ENCODE data around the gene NGEF.

NGEF gene

DNA sequence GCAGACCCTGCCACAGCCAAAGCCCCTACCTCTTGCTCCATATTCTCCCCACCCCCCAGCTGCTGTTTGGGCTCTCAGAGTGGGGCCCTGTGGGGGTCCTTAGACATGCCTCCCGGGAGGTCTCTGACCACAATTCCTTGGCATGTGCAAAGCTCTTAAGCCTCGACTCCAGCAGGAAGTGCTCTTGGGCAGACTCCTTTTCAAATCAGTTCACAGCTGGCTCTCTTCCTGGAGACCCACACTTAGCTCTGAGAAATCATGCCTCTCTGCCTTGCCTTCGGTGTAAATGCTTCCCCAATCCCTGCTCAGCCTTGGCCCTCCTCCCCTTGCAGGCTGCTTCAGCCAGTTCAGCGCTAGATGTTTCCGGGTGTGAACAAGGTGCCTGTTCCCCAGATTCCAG is 46.9 kb downstream of the NGEF start:
- no peak for DNase-seq

DNA sequence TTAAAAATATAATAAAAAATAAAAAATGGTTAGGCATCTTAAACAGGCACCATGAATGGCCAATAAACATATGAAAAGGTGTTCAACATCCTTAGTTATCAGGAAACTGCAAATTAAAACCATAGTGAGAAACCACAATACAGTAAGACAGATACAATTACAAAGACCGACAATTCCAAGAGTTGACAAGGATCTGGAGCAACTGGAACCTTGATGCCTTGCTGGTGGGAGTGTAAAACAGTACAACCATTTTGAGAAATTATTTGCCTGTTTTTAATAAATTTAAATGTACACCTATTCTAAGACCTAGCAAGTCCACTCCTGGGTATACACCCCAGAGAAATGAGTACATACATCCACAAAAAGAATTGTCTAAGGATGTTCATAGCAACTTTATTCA is 49.1 kb downstream of the NGEF start:
- no peak for DNase-seq

- DNase-seq: no peak
Observed at GRCh38 chr2:232960862-232961261, 52.2 kb downstream of the NGEF start.

DNA sequence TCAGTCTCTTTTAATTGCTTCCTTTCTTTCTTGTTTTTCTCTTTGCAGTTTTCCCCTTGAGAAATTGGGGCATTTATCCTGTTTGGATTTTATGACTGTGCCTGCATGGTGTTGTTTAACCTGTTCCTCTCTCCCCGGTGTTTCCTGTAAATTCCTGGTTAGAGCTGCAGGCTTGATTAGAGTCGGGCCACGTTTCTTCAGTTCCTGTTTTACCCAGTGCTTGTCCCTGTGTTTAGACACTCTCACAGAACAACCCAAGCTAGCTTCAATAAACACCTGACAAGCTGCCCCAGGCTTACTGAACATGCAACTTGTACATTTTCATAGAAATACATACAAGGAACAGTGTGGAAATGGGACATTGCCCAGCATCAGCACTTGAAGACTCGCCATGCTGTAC is 53.9 kb downstream of the NGEF start:
- no peak for DNase-seq

DNA sequence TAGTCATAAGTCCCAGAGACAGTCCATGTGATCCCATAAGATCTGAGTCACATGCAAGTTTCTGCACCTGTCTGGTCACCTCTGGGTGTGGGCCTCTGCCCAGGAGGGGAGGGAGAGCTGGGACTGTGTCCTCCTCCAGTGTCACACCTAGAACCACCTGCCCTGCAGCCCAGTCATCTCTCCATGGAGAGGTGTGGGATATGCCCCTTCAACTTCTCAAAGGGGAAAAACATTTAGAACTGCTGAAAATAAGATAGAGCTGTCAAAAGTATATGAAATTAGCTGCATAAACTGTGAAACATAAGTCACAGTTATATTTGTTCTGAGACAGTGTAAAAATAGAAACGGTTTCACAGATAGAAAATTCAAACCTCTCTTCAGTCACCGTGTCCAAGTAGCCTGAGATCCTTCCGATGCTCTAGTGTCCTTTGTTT is 55.4 kb downstream of the NGEF start:
- no peak for DNase-seq

DNA sequence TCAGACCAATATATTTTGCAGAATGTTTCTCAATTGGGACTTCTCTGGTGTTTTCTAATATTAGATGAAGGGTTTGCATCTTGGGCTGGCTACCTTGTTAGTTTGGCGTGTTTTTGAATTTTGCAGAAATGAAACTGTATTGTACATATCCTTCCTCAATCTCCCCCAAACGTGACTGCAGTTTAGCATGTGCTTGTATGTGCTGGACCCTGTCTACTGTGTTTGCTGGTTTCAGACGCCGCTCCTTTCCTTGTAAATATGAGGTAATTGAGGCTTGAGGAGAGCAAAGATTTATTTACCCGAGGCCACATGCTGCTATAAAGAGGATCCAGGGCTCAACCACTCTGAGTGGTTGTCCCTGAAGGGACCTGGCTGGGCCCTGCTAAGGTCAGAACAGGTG is 57.2 kb downstream of the NGEF start:
- peak; percentile 16 for DNase-seq

GRCh38 chr2:232954691-232955090 is 58.4 kb downstream of the NGEF start:
- DNase-seq: no peak

- DNase-seq: no peak
Observed at GRCh38 chr2:232951891-232952290, 61.2 kb downstream of the NGEF start.

DNA sequence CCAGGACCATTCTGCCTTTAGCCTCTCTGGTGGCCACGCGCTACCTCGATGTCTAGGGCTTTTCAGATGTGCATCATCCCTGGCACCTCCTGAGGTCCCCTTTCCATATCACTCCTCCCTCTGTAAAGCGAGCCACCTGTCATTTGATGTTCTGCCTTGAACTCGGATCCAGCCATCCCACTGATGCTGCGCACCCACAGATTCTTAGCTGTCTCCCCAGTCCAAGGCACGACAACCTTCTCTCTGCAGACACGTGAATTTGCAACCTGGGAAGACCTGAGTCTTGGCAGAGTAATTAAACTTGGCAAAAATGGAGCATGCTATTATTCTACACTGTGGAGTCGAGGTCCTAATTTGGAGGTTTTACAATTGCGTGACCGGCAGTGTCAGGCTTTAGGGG is 61.9 kb downstream of the NGEF start:
- DNase-seq: no peak

DNA sequence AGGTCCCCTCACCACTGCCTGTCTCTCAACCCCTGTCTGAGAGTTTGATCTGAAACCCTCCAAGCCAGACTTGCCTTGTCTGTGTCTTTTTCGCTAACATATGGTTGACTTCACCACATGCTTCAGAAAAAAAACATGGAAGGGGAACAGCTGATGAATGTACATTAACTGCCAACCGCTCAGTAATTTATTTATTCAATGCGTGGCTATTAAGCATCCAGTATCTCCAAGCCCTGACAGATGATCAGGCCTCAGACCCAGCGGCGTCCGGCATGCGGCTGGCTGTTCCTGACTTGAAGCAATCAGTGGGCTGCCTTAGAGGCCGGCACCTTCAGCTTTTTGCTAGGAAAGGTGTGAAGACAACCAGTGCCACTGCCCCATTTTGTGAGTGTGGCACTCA is 62.3 kb downstream of the NGEF start:
- DNase-seq: no peak

GRCh38 chr2:232949016-232949415 is 64.0 kb downstream of the NGEF start:
- no peak for DNase-seq

- no peak for DNase-seq
Observed at GRCh38 chr2:232942831-232943230, 70.2 kb downstream of the NGEF start.

GRCh38 chr2:232941912-232942594 is 71.0 kb downstream of the NGEF start:
- DNase-seq: no peak

GRCh38 chr2:232941400-232941799 is 71.7 kb downstream of the NGEF start:
- no peak for DNase-seq

DNA sequence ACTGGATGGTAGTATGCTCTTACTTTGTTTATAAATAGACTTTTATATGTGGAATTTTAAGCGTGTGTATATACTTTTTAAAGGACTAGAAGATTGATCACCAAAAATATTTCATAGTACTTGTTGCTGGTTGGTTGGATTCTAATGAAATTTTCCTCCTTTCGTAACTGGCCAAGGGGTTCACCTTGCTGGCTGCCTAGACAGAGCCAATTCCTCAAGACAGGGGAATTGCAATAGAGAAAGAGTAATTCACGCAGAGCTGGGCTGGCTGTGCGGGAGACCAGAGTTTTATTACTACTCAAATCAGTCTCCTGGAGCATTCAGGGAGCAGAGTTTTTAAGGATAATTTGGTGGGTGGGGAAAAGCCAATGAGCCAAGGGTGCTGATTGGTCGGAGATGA is 72.3 kb downstream of the NGEF start:
- no peak for DNase-seq

GRCh38 chr2:232937278-232937906 is 75.7 kb downstream of the NGEF start:
- DNase-seq: no peak

GRCh38 chr2:232931636-232932035 is 81.4 kb downstream of the NGEF start:
- no peak for DNase-seq

- DNase-seq: peak; percentile 21
Observed at GRCh38 chr2:232930059-232930400, 83.0 kb downstream of the NGEF start.

DNA sequence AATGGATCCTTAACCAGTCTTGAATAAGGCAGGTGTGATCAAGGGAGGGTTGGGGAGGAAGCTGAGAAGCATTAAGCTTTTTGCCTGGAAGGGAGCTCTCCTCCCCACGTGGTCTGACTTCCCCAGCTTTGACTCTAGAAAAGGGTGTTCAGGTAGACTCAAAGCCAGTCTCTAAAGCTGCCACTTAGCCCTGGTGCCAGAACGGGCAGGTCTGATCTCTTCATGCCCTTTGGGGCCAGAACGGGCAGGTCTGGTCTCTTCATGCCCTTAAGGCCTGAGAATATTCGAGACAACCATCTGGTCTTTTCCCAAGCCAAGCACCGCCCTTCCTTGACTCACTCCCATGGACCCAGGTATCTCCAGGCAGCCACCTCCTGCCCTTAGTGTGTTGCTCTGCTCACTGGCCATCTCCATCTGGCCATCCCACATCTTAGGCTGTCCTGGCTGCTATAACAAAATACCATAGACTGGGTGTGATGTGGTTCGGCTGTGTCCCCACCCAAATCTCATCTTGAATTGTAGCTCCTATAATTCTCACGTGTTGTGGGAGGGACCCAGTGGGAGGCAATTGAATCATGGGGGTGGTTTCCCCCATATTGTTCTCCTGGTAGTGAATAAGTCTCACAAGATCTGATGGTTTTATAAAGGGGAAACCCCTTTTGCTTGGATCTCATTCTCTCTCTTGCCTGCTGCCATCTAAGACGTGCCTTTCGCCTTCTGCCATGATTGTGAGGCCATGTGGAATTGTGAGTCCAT is 83.6 kb downstream of the NGEF start:
- DNase-seq: peak; percentile 17

GRCh38 chr2:232928551-232929302 is 84.3 kb downstream of the NGEF start:
- no peak for DNase-seq

DNA sequence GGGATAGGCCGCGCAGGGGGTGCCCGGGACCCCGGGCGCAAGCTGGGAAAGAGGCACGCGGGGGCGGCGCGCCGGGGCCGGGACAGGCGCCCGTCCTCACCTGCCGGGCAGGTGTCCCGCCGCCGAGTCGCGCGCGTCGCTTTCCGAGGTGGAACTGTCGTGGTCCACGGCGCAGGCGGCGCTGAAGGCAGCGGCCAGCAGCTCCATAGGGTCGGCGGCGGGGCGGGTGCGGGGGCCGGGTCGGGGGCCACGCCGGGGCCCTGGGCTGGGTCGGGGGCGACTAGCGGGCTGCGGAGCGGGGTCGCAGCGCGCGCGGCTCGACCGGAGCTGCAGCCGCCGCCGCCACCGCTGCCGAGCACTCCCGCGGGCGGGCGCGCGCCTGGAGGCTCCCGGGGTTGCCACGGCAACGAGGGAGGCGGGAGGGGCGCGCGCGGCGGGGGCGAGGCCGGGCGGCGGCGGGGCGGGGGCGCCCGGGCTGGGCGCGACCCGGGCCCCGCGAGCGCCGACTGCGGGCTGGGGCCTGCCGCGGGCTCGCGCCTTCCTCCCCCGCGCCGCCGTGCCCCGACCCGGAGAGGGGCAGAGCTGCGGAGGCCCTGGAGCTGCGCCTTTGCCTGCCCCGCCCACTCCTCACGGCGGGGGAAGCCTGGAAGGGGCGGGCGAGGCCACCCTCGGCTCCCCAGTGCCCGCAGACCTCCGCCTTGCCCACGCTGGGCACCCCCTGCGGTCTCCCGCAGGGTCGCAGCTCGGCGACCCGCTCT is 85.1 kb downstream of the NGEF start:
- no peak for DNase-seq

- DNase-seq: peak; percentile 3
Observed at GRCh38 chr2:232927032-232927792, 85.8 kb downstream of the NGEF start.

Data from inflammatory macrophage treated with lipopolysaccharide for 4 hours (primary cell).